GM12878 (cell line): Measurements from ENCODE around the gene ERAS. TPM values are rescaled to one million over a fixed set of nuclear protein-coding genes. Genes with fewer than 3 reads are reported as not detected.

Experiments
- ATAC-seq: fragments of 200-7000 bp; cut with Tn5 transposase; 3 replicates; pipeline ENCODE4 v1.9.1; 2020; ENCODE audit warnings: mild to moderate bottlenecking, moderate library complexity
- BruUV-seq: library from RNA; stranded (reverse); fragments of 400-500 nt; replicated peaks from 2 replicates; lab custom pipeline; 2021; lab: Mats Ljungman, UMichigan
- CTCF ChIA-PET: fragments of 300-600 bp; sonication (Branson Sonifier 250); formaldehyde crosslinking; extraction: SDS; loops from one replicate; lab custom pipeline; 2021; ENCODE audit warnings: inconsistent platforms; lab: Yijun Ruan, JAX
- POLR2A ChIA-PET: fragments of 350-600 bp; formaldehyde crosslinking; extraction: SDS; loops from one replicate; lab custom pipeline; 2021; ENCODE audit warnings: inconsistent platforms; lab: Charles Lee
- RAD21 ChIA-PET: fragments of 300-600 bp; sonication (Branson Sonifier 250); formaldehyde crosslinking; loops from one replicate; lab custom pipeline; 2023; ENCODE audit warnings: antibody characterized with exemption; ENCODE audit not compliant: unreplicated experiment; lab: Charles Lee
- SMC1A ChIA-PET: fragments of 300-600 bp; sonication (Branson Sonifier 250); formaldehyde crosslinking; loops from one replicate; lab custom pipeline; 2023; ENCODE audit not compliant: unreplicated experiment, uncharacterized antibody; lab: Charles Lee
- DNase-seq: peaks from one replicate; pipeline ENCODE4 v3.0.0-alpha.2; 2011; ENCODE audit warnings: low read depth, low spot score
- FAIRE-seq: peaks from 3 replicates; lab custom pipeline; 2011; peaks lifted over from hg19 to GRCh38; lab: Jason Lieb, UNC
- H2AFZ ChIP-seq: 2 replicates; pipeline ENCODE4 v1.6.0; 2011; ENCODE audit warnings: low read depth, low read length, control low read depth; ENCODE audit not compliant: control insufficient read depth
- H3K27ac ChIP-seq: 2 replicates; pipeline ENCODE4 v1.5.1; 2011; ENCODE audit warnings: control low read depth; ENCODE audit not compliant: control insufficient read depth, insufficient read depth
- H3K27me3 ChIP-seq, 2 experiments: replicated peaks in 1 of 2; 2 replicates each; pipeline versions ENCODE4 v1.6.0 to v1.6.1; 2011; ENCODE audit warnings: low read length in 1 of 2; ENCODE audit not compliant: control insufficient read depth in 2 of 2, insufficient read depth in 2 of 2
- H3K36me3 ChIP-seq, 2 experiments: 2 replicates each; pipeline ENCODE4 v1.5.1; 2011; ENCODE audit warnings: low read length in 1 of 2; ENCODE audit not compliant: control insufficient read depth in 2 of 2, insufficient read depth in 2 of 2
- H3K4me1 ChIP-seq: 2 replicates; pipeline ENCODE4 v1.6.1; 2011; ENCODE audit warnings: mild to moderate bottlenecking, low read length, moderate library complexity, mixed read lengths; ENCODE audit not compliant: control insufficient read depth, insufficient read depth
- H3K4me2 ChIP-seq: 2 replicates; pipeline ENCODE4 v1.6.0; 2011; ENCODE audit warnings: control low read depth; ENCODE audit not compliant: control insufficient read depth, insufficient read depth
- H3K4me3 ChIP-seq: fragments of 200-600 bp; sonication (generic); 2 replicates; pipeline ENCODE4 v1.5.1; 2016
- H3K79me2 ChIP-seq: 2 replicates; pipeline ENCODE4 v1.6.0; 2011; ENCODE audit warnings: low read length; ENCODE audit not compliant: control insufficient read depth, insufficient read depth
- H3K9ac ChIP-seq: 2 replicates; pipeline ENCODE4 v1.8.0; 2011; ENCODE audit warnings: low read length, control low read depth, mixed read lengths; ENCODE audit not compliant: control insufficient read depth, insufficient read depth
- H3K9me3 ChIP-seq: replicated peaks from 3 replicates; pipeline ENCODE4 v1.5.1; 2011; ENCODE audit warnings: mild to moderate bottlenecking, low read length; ENCODE audit not compliant: control insufficient read depth, insufficient read depth
- H4K20me1 ChIP-seq: 2 replicates; pipeline ENCODE4 v1.6.0; 2011; ENCODE audit not compliant: control insufficient read depth, insufficient read depth
- ATF7 ChIP-seq: fragments of 450-650 bp; IDR thresholded peaks from 2 replicates; pipeline ENCODE4 v1.6.1; 2016; ENCODE audit warnings: low read depth, mild to moderate bottlenecking
- CBX5 ChIP-seq: sonication (generic); IDR thresholded peaks from 2 replicates; pipeline ENCODE4 v1.6.1; 2016; ENCODE audit warnings: low read depth, moderate library complexity, mild to moderate bottlenecking, inconsistent platforms
- EED ChIP-seq: sonication (generic); IDR thresholded peaks from 2 replicates; pipeline ENCODE4 v1.6.1; 2016; ENCODE audit warnings: antibody characterized with exemption, low read depth
- FOS ChIP-seq: IDR thresholded peaks from 3 replicates; pipeline ENCODE4 v1.6.1; 2011; ENCODE audit warnings: borderline replicate concordance; ENCODE audit not compliant: insufficient read length; ENCODE audit errors: extremely low read depth
- HDAC2 ChIP-seq: fragments of 200-600 bp; sonication (generic); IDR thresholded peaks from 2 replicates; pipeline ENCODE4 v1.6.1; 2017
- HDGF ChIP-seq: fragments of 450-650 bp; IDR thresholded peaks from 2 replicates; pipeline ENCODE4 v1.6.1; 2016; ENCODE audit warnings: antibody characterized with exemption
- KDM1A ChIP-seq: fragments of 200-600 bp; sonication (generic); IDR thresholded peaks from 2 replicates; pipeline ENCODE4 v1.6.1; 2016; ENCODE audit warnings: borderline replicate concordance
- NBN ChIP-seq: fragments of 450-650 bp; IDR thresholded peaks from 2 replicates; pipeline ENCODE4 v1.6.1; 2016
- NFYB ChIP-seq: IDR thresholded peaks from 2 replicates; pipeline ENCODE4 v1.6.1; 2011; ENCODE audit warnings: low read depth, mild to moderate bottlenecking, low read length, improper control_type of control experiment, moderate library complexity; ENCODE audit not compliant: insufficient read depth
- NR2C1 ChIP-seq: fragments of 450-650 bp; IDR thresholded peaks from 2 replicates; pipeline ENCODE4 v1.6.1; 2017; ENCODE audit warnings: antibody characterized with exemption, mild to moderate bottlenecking, moderate library complexity
- RAD21 ChIP-seq: IDR thresholded peaks from 2 replicates; pipeline ENCODE4 v1.6.1; 2011; ENCODE audit warnings: mild to moderate bottlenecking, low read depth, low read length, moderate library complexity; ENCODE audit not compliant: insufficient read depth
- RCOR1 ChIP-seq: conservative IDR thresholded peaks from 2 replicates; pipeline ENCODE4 v1.6.1; 2012; ENCODE audit warnings: low read depth, low read length, improper control_type of control experiment
- SMARCA5 ChIP-seq: fragments of 450-650 bp; IDR thresholded peaks from 2 replicates; pipeline ENCODE4 v1.6.1; 2017; ENCODE audit warnings: mild to moderate bottlenecking
- TCF3 ChIP-seq: IDR thresholded peaks from 2 replicates; pipeline ENCODE4 v1.6.1; 2012; ENCODE audit warnings: low read depth, mild to moderate bottlenecking, low read length, borderline replicate concordance; ENCODE audit not compliant: insufficient read depth
- WRNIP1 ChIP-seq: IDR thresholded peaks from 2 replicates; pipeline ENCODE4 v1.6.1; 2011; ENCODE audit warnings: low read depth, low read length, improper control_type of control experiment, borderline replicate concordance
- ZBED1 ChIP-seq: IDR thresholded peaks from 2 replicates; pipeline ENCODE4 v1.6.1; 2016; ENCODE audit warnings: borderline replicate concordance
- ZNF384 ChIP-seq: IDR thresholded peaks from 2 replicates; pipeline ENCODE4 v1.6.1; 2012; ENCODE audit warnings: low read depth, mild to moderate bottlenecking, low read length, improper control_type of control experiment, borderline replicate concordance
- WGBS: methylation state at CpG from one replicate; pipeline ENCODE4 v1.1.6; 2016; ENCODE audit warnings: low lambda C conversion rate; ENCODE audit not compliant: insufficient replicate concordance, insufficient coverage; ENCODE audit errors: missing lambda C conversion rate; 5-methylcytosine and 5-hydroxymethylcytosine counted together
- in situ Hi-C: fragments of 300-500 bp; cut with MboI; formaldehyde crosslinking; loops from 9 replicates; pipeline ENCODE4 v1.14.3; 2018; ENCODE audit warnings: mixed read lengths
- intact Hi-C: fragments of 100-400 bp; cut with micrococcal nuclease; formaldehyde crosslinking; loops from one replicate; pipeline ENCODE4 v1.14.2; 2022; ENCODE audit not compliant: unreplicated experiment
- polyA plus RNA-seq, 11 experiments: library from polyadenylated mRNA; depleted of rRNA in 4 of 11; unstranded in 6 of 11; stranded (reverse) in 5 of 11; fragments of >200 nt; fragmentation: Nextera tagmentation in 4 of 11; fragmentation: Illumina TruSeq in 1 of 11; extraction: Ambion mirVana in 4 of 11; extraction: Trizol in 1 of 11; gene quantifications; 1 replicate in 1 of 11; 2 replicates in 10 of 11; pipeline versions ENCODE4 v1.2.1 to v1.2.3, GENCODE V29; 2011 to 2016; ENCODE audit warnings: inconsistent platforms in 2 of 11, missing spikeins in 2 of 11, low read depth in 1 of 11
- total RNA-seq, 4 experiments: library from RNA; depleted of rRNA in 3 of 4; stranded (reverse); fragments of >200 nt in 3 of 4; fragmentation: Illumina TruSeq in 1 of 4; extraction: Trizol in 1 of 4; gene quantifications; 2 replicates each; pipeline versions ENCODE4 v1.2.1 to v1.2.3, GENCODE V29; 2013 to 2021
- TF ChIP-seq, protein P1 (sequence below): fragments of 450-650 bp; IDR thresholded peaks from 2 replicates; pipeline ENCODE4 v1.6.1; 2016; ENCODE audit warnings: mild to moderate bottlenecking
- TF ChIP-seq, protein P2 (sequence below): fragments of 450-650 bp; formaldehyde crosslinking; IDR thresholded peaks from 2 replicates; pipeline ENCODE4 v1.4.0; 2022; ENCODE audit warnings: mild to moderate bottlenecking, moderate library complexity
- TF ChIP-seq, protein P3 (sequence below): fragments of 150-350 bp; IDR thresholded peaks from 2 replicates; pipeline ENCODE4 v1.6.1; 2016; ENCODE audit warnings: low read depth, low read length

ERAS gene
- total and polyA plus RNA-seq, 10 of the 15 experiments (the other 5 are each of a cell fraction or from before 2014, with no cell fraction given), result not detected

DNA sequence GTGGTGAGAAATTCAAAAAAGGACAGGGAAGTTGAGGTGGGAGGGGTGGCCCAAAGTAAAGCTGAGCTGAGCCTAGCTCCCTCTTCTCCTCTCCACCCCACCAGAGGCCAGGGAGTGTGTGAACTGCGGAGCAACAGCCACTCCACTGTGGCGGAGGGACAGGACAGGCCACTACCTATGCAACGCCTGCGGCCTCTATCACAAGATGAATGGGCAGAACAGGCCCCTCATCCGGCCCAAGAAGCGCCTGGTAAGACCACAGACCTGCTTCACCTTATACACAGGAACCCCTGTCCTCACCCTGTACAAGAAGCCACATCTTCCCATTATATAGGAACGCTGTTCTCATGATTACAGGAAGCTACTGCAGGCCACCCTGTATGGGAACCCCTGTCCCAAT, 34.1 kb upstream of the ERAS start:
- no TSS peak for BruUV-seq
- Histone ChIP-seq H3K4me1 (no peaks in the 10 kb centered on the region), H3K9ac (no peak overlapping the region), H3K36me3 (no peaks in the 10 kb centered on the region), H3K27me3 (no peaks in the 10 kb centered on the region), H4K20me1 (no peaks in the 10 kb centered on the region), H3K4me3 (no peak overlapping the region), H2AFZ (no peak overlapping the region), H3K27ac (no peak overlapping the region), H3K79me2 (no peaks in the 10 kb centered on the region), H3K9me3 (no peaks in the 10 kb centered on the region), H3K4me2 (no peak overlapping the region)
- ChIA-PET CTCF (no interaction called here), SMC1A (no interaction called here), POLR2A (no interaction called here), RAD21 (no interaction called here)
- TF ChIP-seq ZBED1 (no peak), HDAC2 (no peak), EED (no peak), HDGF (no peak), CBX5 (no peak), RCOR1 (no peak), TCF3 (no peak), ATF7 (no peak), KDM1A (no peak), FOS (no peak), WRNIP1 (no peak), RAD21 (no peak), ZNF384 (no peak), SMARCA5 (no peak), NBN (no peak), NFYB (no peak), NR2C1 (no peak)
- TF ChIP-seq, protein P1, sequence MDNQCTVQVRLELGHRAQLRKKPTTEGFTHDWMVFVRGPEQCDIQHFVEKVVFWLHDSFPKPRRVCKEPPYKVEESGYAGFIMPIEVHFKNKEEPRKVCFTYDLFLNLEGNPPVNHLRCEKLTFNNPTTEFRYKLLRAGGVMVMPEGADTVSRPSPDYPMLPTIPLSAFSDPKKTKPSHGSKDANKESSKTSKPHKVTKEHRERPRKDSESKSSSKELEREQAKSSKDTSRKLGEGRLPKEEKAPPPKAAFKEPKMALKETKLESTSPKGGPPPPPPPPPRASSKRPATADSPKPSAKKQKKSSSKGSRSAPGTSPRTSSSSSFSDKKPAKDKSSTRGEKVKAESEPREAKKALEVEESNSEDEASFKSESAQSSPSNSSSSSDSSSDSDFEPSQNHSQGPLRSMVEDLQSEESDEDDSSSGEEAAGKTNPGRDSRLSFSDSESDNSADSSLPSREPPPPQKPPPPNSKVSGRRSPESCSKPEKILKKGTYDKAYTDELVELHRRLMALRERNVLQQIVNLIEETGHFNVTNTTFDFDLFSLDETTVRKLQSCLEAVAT, result no peak
- TF ChIP-seq, protein P2, sequence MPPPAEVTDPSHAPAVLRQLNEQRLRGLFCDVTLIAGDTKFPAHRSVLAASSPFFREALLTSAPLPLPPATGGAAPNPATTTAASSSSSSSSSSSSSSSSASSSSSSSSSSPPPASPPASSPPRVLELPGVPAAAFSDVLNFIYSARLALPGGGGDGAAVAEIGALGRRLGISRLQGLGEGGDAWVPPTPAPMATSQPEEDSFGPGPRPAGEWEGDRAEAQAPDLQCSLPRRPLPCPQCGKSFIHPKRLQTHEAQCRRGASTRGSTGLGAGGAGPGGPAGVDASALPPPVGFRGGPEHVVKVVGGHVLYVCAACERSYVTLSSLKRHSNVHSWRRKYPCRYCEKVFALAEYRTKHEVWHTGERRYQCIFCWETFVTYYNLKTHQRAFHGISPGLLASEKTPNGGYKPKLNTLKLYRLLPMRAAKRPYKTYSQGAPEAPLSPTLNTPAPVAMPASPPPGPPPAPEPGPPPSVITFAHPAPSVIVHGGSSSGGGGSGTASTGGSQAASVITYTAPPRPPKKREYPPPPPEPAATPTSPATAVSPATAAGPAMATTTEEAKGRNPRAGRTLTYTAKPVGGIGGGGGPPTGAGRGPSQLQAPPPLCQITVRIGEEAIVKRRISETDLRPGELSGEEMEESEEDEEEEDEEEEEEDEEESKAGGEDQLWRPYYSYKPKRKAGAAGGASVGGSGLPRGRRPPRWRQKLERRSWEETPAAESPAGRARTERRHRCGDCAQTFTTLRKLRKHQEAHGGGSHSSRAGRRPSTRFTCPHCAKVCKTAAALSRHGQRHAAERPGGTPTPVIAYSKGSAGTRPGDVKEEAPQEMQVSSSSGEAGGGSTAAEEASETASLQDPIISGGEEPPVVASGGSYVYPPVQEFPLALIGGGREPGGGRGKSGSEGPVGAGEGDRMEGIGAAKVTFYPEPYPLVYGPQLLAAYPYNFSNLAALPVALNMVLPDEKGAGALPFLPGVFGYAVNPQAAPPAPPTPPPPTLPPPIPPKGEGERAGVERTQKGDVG (CRISPR knock-in tag), result no peak
- TF ChIP-seq, protein P3, sequence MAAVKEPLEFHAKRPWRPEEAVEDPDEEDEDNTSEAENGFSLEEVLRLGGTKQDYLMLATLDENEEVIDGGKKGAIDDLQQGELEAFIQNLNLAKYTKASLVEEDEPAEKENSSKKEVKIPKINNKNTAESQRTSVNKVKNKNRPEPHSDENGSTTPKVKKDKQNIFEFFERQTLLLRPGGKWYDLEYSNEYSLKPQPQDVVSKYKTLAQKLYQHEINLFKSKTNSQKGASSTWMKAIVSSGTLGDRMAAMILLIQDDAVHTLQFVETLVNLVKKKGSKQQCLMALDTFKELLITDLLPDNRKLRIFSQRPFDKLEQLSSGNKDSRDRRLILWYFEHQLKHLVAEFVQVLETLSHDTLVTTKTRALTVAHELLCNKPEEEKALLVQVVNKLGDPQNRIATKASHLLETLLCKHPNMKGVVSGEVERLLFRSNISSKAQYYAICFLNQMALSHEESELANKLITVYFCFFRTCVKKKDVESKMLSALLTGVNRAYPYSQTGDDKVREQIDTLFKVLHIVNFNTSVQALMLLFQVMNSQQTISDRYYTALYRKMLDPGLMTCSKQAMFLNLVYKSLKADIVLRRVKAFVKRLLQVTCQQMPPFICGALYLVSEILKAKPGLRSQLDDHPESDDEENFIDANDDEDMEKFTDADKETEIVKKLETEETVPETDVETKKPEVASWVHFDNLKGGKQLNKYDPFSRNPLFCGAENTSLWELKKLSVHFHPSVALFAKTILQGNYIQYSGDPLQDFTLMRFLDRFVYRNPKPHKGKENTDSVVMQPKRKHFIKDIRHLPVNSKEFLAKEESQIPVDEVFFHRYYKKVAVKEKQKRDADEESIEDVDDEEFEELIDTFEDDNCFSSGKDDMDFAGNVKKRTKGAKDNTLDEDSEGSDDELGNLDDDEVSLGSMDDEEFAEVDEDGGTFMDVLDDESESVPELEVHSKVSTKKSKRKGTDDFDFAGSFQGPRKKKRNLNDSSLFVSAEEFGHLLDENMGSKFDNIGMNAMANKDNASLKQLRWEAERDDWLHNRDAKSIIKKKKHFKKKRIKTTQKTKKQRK, result no peak
- 42% methylated on average over 7 of the region's 7 CpGs for WGBS
- intact Hi-C loops (no loop called here), in situ Hi-C loops (loop anchor here (5.0 kb wide), 1 partner anchor 35 kb away; the partner anchor contains the start of gene ERAS)
- ATAC-seq (no peak), FAIRE-seq (no peak), DNase-seq (no peak)
